K562 (cell line): ENCODE data around the gene ELFN2. TPM values are rescaled to one million over a fixed set of nuclear protein-coding genes. Genes with fewer than 3 reads are reported as not detected.

ENCODE experiments used
- ATAC-seq: fragments of 200-7000 bp; cut with Tn5 transposase; 3 replicates; pipeline ENCODE4 v1.9.1; 2020; ENCODE audit warnings: moderate library complexity
- BruUV-seq: library from RNA; stranded (reverse); fragments of 400-500 nt; replicated peaks from 2 replicates; lab custom pipeline; 2021; lab: Mats Ljungman, UMichigan
- CTCF ChIA-PET: fragments of 300-600 bp; formaldehyde crosslinking; extraction: SDS; loops from one replicate; lab custom pipeline; 2021; ENCODE audit warnings: low intra/inter-chr PET ratio; lab: Yijun Ruan, JAX
- POLR2A ChIA-PET: fragments of 300-600, 350-650 bp; sonication (Branson Sonifier 250); formaldehyde crosslinking; extraction: SDS; loops from one replicate; lab custom pipeline; 2021; ENCODE audit warnings: antibody characterized with exemption, inconsistent platforms; lab: Yijun Ruan, JAX
- DNase-seq, 4 experiments: peaks; one replicate each; pipeline versions ENCODE4 v3.0.0 to v3.0.0-alpha.2; 2011 to 2018; ENCODE audit warnings: low spot score in 3 of 4, mixed read lengths in 3 of 4; ENCODE audit errors: extremely low read depth in 1 of 4
- FAIRE-seq: peaks from 2 replicates; lab custom pipeline; 2011; peaks lifted over from hg19 to GRCh38; lab: Jason Lieb, UNC
- H2AFZ ChIP-seq: 2 replicates; pipeline ENCODE4 v1.6.0; 2011; ENCODE audit warnings: low read depth, low read length, control low read depth, inconsistent platforms
- H3K27ac ChIP-seq: fragments of 200-600 bp; 3 replicates; pipeline ENCODE4 v1.8.0; 2011; ENCODE audit warnings: low read depth, mild to moderate bottlenecking, control low read depth, inconsistent platforms, low read length, moderate library complexity, mixed read lengths; ENCODE audit errors: extremely low read depth
- H3K27me3 ChIP-seq, 2 experiments: fragments of 300-600 bp in 1 of 2; 2 replicates in 1 of 2; 3 replicates in 1 of 2; pipeline versions ENCODE4 v1.6.0 to v1.8.0; 2011; ENCODE audit warnings: inconsistent platforms in 2 of 2, low read length in 2 of 2, mild to moderate bottlenecking in 1 of 2, mixed read lengths in 1 of 2, moderate library complexity in 1 of 2; ENCODE audit not compliant: control insufficient read depth in 2 of 2, insufficient read depth in 2 of 2
- H3K36me3 ChIP-seq: fragments of 300-600 bp; 3 replicates; pipeline ENCODE4 v1.8.0; 2011; ENCODE audit warnings: mild to moderate bottlenecking, low read length, inconsistent platforms; ENCODE audit not compliant: control insufficient read depth, insufficient read depth
- H3K4me1 ChIP-seq, 2 experiments: fragments of 200-600 bp in 1 of 2; replicated peaks in 1 of 2; 2 replicates in 1 of 2; 3 replicates in 1 of 2; pipeline versions ENCODE4 v1.5.1 to v1.8.0; 2011; ENCODE audit warnings: inconsistent platforms in 2 of 2, low read length in 2 of 2, mild to moderate bottlenecking in 1 of 2, mixed read lengths in 1 of 2, moderate library complexity in 1 of 2; ENCODE audit not compliant: control insufficient read depth in 2 of 2, insufficient read depth in 2 of 2
- H3K4me2 ChIP-seq: 2 replicates; pipeline ENCODE4 v1.6.1; 2011; ENCODE audit warnings: low read length, control low read depth, inconsistent platforms, mixed read lengths; ENCODE audit not compliant: insufficient read depth
- H3K4me3 ChIP-seq: fragments of 200-600 bp; sonication (generic), shearing (Covaris generic); 2 replicates; pipeline ENCODE4 v1.5.1; 2016; ENCODE audit warnings: control low read depth, inconsistent platforms
- H3K79me2 ChIP-seq: fragments of 200-600 bp; 3 replicates; pipeline ENCODE4 v1.8.0; 2011; ENCODE audit warnings: low read length, inconsistent platforms; ENCODE audit not compliant: control insufficient read depth, insufficient read depth
- H3K9ac ChIP-seq, 2 experiments: 2 replicates each; pipeline versions ENCODE4 v1.6.0 to v1.6.1; 2011; ENCODE audit warnings: low read depth in 2 of 2, low read length in 2 of 2, control low read depth in 1 of 2, inconsistent platforms in 1 of 2, mild to moderate bottlenecking in 1 of 2, mixed read lengths in 1 of 2; ENCODE audit not compliant: insufficient read depth in 1 of 2
- H3K9me1 ChIP-seq: one replicate; pipeline ENCODE4 v1.6.0; 2011; ENCODE audit warnings: inconsistent platforms, mild to moderate bottlenecking, low read length, moderate library complexity; ENCODE audit not compliant: control insufficient read depth, insufficient read depth
- H3K9me3 ChIP-seq: replicated peaks from 2 replicates; pipeline ENCODE4 v1.5.1; 2011; ENCODE audit warnings: low read depth, low read length, inconsistent platforms; ENCODE audit not compliant: control insufficient read depth, insufficient read depth
- H4K20me1 ChIP-seq: replicated peaks from 2 replicates; pipeline ENCODE4 v1.6.1; 2011; ENCODE audit warnings: low read length, inconsistent platforms, mixed read lengths; ENCODE audit not compliant: control insufficient read depth, insufficient read depth
- BCOR ChIP-seq: fragments of 450-650 bp; IDR thresholded peaks from 2 replicates; pipeline ENCODE4 v1.6.1; 2016
- FOXA3 ChIP-seq, 2 experiments: fragments of 450-650 bp in 1 of 2; sonication (generic) in 1 of 2; formaldehyde crosslinking; IDR thresholded peaks in 1 of 2; conservative IDR thresholded peaks in 1 of 2; 2 replicates each; pipeline versions ENCODE4 v1.4.0 to v1.8.0; 2020 to 2022; ENCODE audit warnings: mild to moderate bottlenecking in 2 of 2, missing genetic modification reagents in 1 of 2
- RBM25 ChIP-seq: fragments of 200-400 bp; formaldehyde crosslinking; IDR thresholded peaks from 2 replicates; pipeline ENCODE4 v1.6.1; 2018; ENCODE audit warnings: low read length, low read depth, moderate library complexity; ENCODE audit not compliant: severe bottlenecking
- ZKSCAN1 ChIP-seq: fragments of 150-350 bp; IDR thresholded peaks from 2 replicates; pipeline ENCODE4 v1.6.1; 2016; ENCODE audit warnings: low read depth, low read length
- WGBS: fragments of 100-300 bp; shearing (Covaris generic); methylation state at CpG from one replicate; pipeline ENCODE4 v1.1.6; 2016; ENCODE audit warnings: low coverage, mixed read lengths; ENCODE audit not compliant: insufficient coverage; ENCODE audit errors: missing lambda C conversion rate; 5-methylcytosine and 5-hydroxymethylcytosine counted together
- in situ Hi-C: fragments of 300-500 bp; cut with MboI; formaldehyde crosslinking; loops from 4 replicates; pipeline ENCODE4 v1.15.0; 2018; ENCODE audit warnings: inconsistent platforms, mixed read lengths
- intact Hi-C: fragments of 100-400 bp; cut with micrococcal nuclease; formaldehyde crosslinking; loops from 2 replicates; pipeline ENCODE4 v1.14.2; 2022
- polyA plus RNA-seq, 8 experiments: library from polyadenylated mRNA; depleted of rRNA in 4 of 8; stranded (reverse) in 5 of 8; unstranded in 3 of 8; fragments of >200 nt; fragmentation: Nextera tagmentation in 2 of 8; fragmentation: Illumina TruSeq in 1 of 8; extraction: Ambion mirVana in 2 of 8; extraction: Trizol in 1 of 8; gene quantifications; 2 replicates each; pipeline versions ENCODE4 v1.2.1 to v1.2.3, GENCODE V29; 2011 to 2014; ENCODE audit warnings: inconsistent platforms in 1 of 8, missing spikeins in 1 of 8
- total RNA-seq, 7 experiments: library from RNA; depleted of rRNA in 6 of 7; stranded (reverse); fragments of >200 nt in 6 of 7; fragmentation: Illumina TruSeq in 2 of 7; extraction: Trizol in 2 of 7; gene quantifications; 2 replicates each; pipeline versions ENCODE4 v1.2.1 to v1.2.3, GENCODE V29; 2011 to 2021; ENCODE audit warnings: low replicate concordance in 1 of 7

ELFN2 gene
- total and polyA plus RNA-seq, 9 of the 15 experiments (the other 6 are each of a cell fraction or from before 2014, with no cell fraction given), result not detected

DNA sequence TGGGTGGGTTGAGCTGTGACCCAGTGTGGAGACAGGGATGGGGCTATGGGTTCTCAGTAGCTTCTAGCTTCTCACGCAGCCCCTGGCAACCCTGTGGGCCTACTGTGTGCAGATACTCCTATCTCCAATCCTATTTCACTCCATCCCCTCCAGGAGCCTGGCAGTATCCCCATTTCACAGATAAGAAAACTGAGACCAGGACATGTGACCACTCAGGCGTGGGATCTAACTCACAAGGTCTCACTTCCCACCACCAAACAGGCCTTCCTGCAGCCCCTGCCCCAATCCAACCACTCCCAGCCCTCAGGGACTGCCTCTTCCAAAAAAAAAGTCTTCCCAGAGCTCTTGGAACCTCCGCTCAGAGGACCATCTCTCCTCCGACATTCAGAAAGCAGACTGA is 15.6 kb downstream of the ELFN2 start:
- Histone ChIP-seq H3K9me3 (no peaks in the 10 kb centered on the region), H3K4me2 (no peak overlapping the region), H3K27ac (no peak overlapping the region), H3K4me3 (no peak overlapping the region), H3K79me2 (no peaks in the 10 kb centered on the region), H3K4me1 (peaks cover 0 to 9% of the 10 kb centered on the region in 2 experiments; a peak in 2 of 5 replicates), H4K20me1 (no peaks in the 10 kb centered on the region), H3K36me3 (no peaks in the 10 kb centered on the region), H2AFZ (no peak overlapping the region), H3K27me3 (peaks cover 6 to 36% of the 10 kb centered on the region in 2 experiments; a peak in 4 of 5 replicates), H3K9ac (no peak overlapping the region), H3K9me1 (no peaks in the 10 kb centered on the region)
- in situ Hi-C loops, result no loop called here
- 4% methylated on average over 4 of the region's 4 CpGs for WGBS
- BruUV-seq, result no TSS peak
- CTCF ChIA-PET, result interaction anchor here (0.6 kb wide), 1 partner anchor 23 kb away, joined by 3 read pairs; no protein-coding TSS in a partner anchor
- TF ChIP-seq BCOR (peak; percentile 59), ZKSCAN1 (peak; percentile 69; the same call in 1 of the 2 replicates), RBM25 (peak; percentile 34), FOXA3 (CRISPR knock-in tag; conservative IDR thresholded peaks at IDR 0.05 in 1 of 2, IDR thresholded peaks at IDR 0.05 in 1 of 2) (no peak)
- DNase-seq (no peak), ATAC-seq (no peak), FAIRE-seq (no peak)
- POLR2A ChIA-PET, result interaction anchor here (0.7 kb wide), 1 partner anchor 52 kb away, joined by 4 read pairs; no protein-coding TSS in a partner anchor
- intact Hi-C loops, result no loop called here
